GM19438 (cell line): ENCODE measurements around the gene BICRAL.
"Not testable (repeated sequence)": the region's sequence is repeated elsewhere in the genome, so short reads cannot be mapped to it uniquely, and the experiment has no call there.

Source experiments
- ATAC-seq: cut with Tn5 transposase; IDR thresholded peaks from one replicate; pipeline ENCODE4 v1.9.1; 2021; ENCODE audit warnings: low read depth; ENCODE audit not compliant: unreplicated experiment

The BICRAL gene, protein sequence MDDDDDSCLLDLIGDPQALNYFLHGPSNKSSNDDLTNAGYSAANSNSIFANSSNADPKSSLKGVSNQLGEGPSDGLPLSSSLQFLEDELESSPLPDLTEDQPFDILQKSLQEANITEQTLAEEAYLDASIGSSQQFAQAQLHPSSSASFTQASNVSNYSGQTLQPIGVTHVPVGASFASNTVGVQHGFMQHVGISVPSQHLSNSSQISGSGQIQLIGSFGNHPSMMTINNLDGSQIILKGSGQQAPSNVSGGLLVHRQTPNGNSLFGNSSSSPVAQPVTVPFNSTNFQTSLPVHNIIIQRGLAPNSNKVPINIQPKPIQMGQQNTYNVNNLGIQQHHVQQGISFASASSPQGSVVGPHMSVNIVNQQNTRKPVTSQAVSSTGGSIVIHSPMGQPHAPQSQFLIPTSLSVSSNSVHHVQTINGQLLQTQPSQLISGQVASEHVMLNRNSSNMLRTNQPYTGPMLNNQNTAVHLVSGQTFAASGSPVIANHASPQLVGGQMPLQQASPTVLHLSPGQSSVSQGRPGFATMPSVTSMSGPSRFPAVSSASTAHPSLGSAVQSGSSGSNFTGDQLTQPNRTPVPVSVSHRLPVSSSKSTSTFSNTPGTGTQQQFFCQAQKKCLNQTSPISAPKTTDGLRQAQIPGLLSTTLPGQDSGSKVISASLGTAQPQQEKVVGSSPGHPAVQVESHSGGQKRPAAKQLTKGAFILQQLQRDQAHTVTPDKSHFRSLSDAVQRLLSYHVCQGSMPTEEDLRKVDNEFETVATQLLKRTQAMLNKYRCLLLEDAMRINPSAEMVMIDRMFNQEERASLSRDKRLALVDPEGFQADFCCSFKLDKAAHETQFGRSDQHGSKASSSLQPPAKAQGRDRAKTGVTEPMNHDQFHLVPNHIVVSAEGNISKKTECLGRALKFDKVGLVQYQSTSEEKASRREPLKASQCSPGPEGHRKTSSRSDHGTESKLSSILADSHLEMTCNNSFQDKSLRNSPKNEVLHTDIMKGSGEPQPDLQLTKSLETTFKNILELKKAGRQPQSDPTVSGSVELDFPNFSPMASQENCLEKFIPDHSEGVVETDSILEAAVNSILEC

DNA sequence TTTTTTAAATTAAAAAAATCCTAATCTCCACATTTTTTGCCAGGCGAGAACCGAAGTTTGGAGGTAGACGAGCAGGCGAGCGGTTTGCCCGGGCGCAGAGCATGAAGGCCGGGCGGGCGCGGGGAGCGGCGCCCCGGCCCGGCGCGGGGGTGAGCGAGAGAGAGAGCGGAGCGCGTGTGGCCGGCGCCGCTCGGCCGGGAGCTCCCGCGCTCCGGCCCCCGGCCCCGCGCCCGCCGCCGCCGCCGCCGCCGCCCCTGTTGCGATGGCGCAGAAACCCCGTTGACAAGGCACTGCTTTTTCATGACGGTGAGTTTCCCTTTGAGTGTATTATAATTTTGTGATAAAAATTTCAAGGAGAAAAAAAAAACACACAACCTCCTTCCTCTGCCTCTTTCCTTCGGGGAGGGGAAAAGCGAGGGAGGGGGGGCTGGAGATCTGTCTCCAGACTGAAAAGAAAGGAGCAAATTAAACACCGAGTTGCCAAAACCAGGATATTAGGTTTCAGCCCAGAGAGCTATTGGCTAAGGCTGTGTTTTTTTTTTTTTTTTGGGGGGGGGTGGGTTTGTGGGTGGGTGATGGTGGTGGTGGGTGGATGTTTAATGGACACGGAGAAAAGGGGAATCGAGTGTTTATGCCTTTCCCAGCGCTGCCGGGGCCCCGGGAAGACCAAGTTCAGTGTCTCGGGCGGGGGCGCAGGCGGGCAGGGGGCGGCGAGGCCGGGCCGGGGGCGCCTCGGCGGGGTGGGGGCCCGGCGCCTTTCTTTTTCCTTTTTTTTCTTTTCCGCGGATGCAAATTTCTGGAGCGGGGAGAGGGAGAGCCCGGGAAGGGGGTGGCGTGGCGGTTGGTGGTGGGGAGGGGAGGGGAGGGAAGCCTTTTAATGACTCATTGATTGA lies at the start of gene BICRAL:
BICRAL (plus strand) TSS at position 257 of the 893 bp plus-strand sequence. CDS start 39,971 bp downstream, outside the sequence.
- ATAC-seq: no peak

DNA sequence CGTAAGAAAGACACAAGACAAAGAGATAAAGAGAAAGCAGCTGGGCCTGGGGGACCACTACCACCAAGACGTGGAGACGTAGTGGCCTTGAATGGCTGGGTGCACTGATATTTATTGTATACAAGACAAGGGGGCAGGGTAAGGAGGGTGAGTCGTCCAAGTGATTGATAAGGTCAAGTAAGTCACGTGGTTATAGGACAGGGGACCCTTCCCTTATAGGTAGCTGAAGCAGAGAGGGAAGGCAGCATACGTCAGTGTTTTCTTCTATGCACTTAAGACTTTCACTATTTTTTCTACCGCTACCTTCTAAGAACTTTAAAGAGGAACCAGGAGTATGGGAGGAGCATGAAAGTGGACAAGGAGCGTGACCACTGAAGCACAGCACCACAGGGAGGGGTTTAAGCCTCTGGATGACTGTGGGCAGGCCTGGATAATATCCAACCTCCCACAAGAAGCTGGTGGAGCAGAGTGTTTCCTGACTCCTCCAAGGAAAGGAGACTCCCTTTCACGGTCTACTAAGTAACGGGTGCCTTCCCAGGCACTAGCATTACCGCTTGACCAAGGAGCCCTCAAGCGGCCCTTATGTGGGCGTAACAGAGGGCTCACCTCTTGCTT lies 47.9 kb upstream of the BICRAL start:
- not testable (repeated sequence) for ATAC-seq

DNA sequence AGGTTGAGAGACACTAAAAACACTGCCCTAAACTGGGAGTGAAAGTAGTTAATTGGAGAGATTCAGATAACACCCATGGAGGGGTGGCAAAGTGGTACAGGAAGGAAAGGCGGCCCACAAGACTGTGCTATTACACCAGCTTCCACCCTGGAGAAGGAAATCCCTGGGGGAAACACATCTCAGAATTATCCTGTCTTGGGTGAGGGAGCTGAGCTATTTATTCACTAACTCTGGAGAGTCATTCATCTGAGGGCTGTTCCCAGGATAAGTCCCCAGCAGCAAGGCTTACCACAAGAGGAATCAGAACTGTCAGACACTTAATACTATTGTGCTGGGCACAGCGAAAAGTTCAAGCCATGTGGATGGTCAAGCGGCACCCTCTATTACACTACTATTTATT lies 45.9 kb upstream of the BICRAL start:
- ATAC-seq: no peak

DNA sequence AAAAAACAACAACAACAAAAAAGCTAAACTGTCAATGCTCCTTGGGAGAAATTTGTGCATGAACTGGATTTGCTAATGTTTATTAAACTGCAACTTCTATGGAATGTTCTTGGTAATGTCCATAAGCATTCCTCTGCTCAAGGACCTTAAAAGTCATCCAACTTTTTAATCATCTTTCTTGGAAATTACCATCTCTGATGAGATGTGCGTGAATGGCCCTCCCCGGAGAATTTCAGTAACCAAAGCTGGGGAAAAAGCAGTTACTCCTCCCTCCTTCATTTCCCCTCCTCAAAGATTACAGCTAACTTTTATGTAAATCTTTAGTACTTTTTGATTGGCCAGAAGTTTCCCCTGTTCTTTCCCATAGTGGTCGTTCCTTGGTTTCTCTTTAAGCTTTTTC lies 41.1 kb upstream of the BICRAL start:
- no peak for ATAC-seq

DNA sequence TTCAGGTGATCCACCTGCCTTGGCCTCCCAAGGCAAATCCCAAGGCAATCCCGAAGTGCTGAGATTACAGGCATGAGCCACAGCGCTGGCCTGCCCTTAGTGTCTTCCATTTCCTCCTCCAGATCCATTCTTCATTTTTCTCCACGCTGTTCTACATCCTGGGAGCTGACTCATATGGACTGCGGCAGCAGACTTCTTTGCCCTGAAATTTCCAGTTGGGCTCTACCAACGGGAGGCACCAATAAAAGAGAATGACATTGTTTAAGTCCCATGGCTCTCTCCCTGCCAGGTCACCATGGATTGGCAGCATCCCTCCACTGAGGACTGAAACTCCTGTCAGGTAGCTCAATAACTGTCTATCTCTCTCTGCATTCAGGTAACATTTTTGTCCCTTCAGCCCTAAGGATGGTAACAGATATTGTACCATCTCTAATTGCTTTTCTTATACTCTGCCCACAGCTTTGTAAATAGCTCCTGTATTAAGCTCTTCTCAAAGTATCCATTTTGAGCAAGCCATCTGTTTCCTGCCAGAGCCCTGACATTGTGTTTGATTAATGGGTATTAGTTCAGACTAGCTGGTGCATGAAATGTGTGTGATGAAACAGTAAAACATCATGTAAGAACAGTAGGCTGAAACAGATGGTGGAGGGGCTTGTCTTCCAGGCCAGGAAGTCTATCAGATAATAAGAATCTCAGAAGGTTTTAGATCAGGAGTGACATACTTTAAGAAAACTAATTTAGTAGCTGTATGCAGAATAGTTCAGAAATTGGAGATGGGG lies 39.5 kb upstream of the BICRAL start:
- ATAC-seq: no peak

DNA sequence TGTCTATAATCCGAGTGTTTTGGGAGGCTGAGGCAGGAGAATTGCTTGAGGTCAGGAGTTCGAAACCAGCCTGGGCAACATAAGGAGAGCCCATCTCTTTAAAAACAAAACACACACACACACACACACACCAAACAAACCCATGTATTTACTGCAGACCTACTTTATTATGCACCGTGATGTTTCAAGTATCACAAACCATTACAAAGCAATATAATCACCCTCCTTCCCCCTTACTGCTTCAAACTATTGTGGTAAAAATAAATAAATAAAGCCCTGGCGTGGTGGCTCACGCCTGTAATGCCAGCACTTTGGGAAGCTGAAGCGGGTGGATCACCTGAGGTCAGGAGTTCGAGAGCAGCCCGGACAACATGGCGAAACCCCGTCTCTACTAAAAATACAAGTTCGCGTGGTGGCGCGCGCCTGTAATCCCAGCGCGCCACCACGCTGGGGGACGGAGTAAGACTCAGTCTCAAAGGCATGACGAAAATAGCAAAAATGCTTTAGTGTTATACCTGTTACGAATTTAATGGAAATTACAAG lies 37.4 kb upstream of the BICRAL start:
- no peak for ATAC-seq

DNA sequence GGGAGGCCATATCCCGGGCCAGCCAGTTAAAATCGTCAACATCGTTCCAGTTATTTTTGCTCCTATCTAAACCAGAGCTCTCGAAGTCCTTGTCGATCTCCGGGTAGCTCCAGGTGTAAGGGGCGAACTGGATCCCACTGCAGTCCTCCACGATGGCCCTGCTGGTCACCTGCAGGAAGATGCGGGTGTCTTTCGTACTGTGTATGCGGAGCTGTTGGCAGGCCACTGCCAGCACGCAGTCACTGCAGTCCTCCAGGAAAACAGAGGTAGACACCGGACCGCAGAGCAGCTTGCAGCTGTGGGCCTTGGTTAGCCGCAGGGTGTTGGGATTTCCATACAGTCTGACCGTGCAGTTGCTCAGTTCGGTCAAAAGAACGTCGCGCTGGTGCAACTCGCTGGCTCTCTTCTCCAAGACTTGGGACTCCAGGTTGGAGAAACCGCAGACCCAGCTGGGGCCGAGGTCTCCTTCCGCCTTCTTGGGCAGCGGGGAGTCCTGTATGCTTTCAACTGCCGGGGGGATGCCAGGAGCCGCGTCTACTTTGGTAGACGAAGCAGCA lies 36.7 kb upstream of the BICRAL start:
- no peak for ATAC-seq

DNA sequence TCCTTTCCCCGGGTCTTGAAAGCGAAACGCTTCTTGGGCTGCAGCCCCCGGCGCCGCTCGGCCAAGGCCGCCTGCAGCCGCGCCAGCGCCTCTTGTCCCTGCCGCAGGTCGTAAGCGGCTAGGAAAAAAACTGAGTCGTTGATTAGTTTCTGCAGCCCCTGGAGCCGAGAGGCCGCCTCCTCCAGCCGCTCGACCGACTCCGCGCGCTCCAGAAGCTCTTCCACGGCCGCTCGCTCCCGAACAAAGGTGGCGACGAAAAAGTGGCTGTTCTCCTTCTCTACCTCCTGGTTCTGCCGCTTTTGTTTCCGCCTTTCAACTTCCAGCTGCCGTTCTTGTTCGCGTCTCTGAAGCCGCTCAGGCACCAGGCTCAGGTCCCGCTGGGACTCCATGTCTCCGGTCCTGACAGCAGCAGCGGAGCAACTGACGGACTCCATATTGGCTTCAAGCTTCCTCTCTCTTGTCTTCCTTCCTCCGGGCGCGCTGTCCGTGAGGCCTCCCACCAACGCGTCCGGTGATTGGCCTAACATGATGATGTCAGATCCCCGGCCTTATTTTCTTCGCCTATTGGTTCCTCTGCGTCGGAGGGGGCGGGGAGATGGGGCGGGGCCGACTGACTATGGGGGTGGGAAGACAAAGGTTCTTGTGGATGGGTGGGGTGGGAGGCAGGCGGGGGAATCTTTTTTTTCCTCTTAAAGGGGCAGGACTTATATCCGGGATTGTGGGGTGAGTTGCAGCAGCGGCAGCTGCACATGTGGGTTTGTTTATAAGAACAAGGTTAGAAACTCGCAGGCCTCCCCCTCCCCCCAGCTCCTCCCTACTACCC lies 36.0 kb upstream of the BICRAL start, which contains the start of gene TBCC:
TBCC (minus strand) TSS at position 464 of the 823 bp plus-strand sequence; CDS start at position 434, 30 bp downstream.
- ATAC-seq: peak; percentile 58

DNA sequence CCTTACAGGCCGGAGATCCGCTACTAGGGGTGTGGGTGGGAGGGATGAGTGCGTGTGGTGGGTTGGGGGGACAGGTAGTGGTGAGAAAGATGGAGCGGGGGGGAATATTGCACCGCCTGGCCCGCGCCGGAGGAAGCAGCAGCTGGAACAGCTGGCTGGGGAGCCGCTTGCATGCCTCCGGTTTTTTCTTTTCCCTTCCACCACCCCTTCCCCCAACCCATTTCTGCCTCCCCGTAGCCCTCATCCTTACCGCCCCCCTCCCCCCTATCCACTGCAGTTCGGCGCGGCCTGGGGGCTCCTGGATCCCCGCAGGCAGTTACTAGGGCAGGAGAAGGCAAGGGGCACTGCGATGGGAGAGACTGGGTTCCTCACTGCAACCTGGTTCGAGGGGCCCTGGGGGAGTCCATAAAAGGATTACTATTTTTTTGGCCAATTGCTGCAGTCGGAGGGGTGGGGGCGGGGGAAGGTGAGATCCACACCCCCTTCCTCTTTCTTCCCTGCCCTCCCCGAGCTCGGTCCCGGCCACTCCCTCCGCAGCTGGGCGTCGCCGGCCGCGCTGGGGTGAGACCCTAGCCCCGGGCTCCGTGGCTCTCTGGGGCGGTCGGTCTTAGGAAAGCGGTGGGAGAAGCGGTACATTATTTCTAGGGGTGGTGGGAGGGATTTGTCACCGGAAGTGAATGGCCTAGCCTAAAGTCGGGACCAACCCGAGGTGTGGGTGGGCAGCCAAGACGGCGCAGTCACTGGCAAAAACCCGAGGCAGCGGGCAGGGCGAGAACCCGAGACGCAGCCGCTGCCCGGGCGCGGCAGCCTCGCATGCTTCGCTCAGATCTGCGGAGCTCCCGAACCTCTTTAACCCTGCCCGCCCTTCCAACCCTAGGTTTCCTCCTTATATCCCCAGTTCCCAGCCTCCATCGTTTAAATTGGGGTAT lies 35.1 kb upstream of the BICRAL start:
- peak; percentile 48 for ATAC-seq

DNA sequence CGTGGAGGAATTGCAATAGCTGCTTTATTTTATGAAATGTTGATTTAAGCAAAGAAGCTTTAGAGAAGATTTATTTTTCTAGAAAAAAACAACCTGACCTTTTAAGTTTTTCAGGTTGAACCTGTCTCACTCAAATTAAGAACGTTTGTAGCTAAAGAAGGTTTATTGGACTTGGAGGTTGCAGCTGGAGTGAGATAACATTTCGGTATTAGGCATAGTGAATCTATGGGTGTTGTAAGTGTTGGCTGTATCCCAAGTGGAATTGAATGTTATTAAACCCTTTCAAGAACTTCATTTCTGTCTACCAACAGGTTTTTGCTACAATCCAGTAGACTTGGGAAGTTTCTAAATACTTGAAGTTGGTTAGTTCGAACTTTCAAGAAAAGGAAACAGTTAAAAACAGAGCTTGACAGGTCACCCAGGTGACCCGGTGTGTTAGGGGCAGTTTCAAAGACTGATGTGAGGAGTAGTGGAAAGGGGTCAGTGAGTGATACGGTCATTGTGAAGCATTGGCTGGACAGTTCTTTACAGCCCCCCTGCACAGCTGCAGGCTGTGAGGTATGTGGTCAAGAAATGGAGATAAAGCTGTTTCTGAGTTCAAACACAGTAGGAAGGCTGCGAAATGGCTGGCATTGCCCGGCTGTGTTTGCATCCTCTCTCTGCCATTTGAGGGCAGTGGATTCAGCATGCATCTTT lies 33.5 kb upstream of the BICRAL start:
- no peak for ATAC-seq

DNA sequence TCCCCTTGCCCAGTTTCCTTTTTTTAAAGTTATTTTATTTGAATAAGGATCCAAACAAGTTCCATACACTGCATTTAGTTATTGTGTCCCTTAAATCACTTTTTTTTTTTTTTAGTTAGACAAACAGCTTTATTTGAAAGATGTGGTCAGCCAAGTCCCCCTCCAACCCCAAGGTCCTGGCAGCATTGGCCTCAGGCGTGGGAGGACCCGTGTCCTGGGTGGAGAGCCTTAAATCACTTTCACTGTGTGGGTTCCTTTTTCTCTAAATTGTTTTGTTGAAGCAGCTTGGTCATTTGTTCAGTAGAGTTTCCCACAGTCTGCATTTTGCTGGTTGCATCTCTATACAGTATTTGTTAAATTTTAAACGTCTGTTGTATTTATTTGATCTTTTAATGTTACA lies 30.8 kb upstream of the BICRAL start:
- ATAC-seq: no peak

DNA sequence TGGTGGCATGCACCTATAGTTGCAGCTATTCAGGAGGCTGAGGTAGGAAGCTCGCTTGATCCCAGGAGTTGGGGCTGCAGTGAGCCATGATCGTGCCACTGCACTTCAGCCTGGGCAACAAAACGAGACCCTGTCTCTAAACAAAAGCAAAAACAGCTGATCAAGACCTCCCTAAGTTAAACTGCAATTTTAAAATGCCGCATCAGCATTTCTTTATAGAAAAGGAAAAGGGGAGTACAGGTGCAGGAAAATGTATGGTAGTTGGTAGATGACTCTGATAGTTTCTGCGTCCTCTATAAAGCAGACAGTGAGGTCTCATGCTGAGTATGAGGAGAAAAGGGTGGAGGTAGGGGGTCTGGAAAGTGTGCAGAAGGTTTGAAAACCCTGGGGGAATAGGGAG lies 27.1 kb upstream of the BICRAL start:
- no peak for ATAC-seq

DNA sequence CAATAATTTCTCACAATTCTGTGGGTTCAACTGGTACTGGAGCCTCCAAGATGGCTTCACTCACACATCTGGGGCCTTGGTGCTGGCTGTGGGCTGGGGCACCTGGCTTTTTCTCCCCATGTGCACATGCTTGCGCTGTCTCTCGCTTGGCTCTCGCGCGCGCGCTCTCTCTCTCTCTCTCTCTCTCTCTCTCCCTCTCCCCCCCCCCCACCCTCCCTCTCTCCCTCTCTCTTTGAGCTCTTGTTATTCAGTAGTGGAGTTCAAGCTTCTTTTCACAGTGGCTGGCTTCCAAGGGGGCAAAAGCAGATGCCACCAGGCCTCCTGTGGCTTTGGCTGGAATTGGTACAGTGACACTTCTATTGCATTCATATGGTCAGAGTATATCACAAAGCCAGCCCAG lies 25.1 kb upstream of the BICRAL start:
- no peak for ATAC-seq

DNA sequence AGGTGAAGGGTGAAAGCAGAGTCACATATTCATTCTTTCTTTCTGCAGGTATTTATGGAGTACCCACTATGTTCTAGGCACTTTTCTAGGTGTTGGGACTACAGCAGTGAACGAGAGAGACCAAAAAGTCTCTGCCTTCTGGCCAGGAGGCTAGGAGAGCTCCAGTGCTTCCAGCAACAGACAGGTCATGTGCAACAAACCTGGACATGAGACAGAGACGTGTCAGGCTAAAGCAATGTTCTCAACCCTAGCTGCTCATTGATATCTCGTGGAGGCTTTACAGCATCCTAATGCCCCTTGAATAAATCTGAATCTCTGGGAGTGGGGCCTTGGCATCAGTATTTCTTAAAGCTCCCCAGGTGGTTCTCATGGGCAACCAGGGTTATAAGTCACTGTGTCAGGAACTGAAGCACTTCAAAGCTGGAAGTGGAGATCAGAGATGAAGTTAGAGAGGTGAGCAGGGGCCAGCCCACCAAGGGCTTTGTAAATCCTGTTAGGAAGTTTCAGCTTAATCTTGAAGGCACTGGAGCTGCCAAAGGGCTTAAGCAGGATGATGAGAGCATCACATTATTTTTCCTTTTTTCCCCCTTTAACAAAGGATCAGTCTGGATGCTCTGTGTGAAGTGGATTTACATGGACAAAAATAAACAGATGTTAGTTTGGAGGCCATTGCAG lies 23.0 kb upstream of the BICRAL start:
- no peak for ATAC-seq
